Peyer's patch (tissue), 4 donors: Measurements from ENCODE around the gene ZNF407. TPM values are rescaled to one million over a fixed set of nuclear protein-coding genes. Genes with fewer than 3 reads are reported as not detected.

Source experiments
- DNase-seq, 3 donors: peaks; one replicate each; pipeline ENCODE4 v3.0.0-alpha.2; 2017 to 2019
- H3K27ac ChIP-seq, 4 donors: fragments of 200-600 bp; sonication (generic); one replicate each; pipeline ENCODE4 v1.5.1; 2016 to 2019
- H3K27me3 ChIP-seq, 2 donors: fragments of 200-600 bp; sonication (generic); one replicate each; pipeline ENCODE4 v1.5.1; 2019
- H3K36me3 ChIP-seq, 3 donors: fragments of 200-600 bp; sonication (generic); one replicate each; pipeline ENCODE4 v1.5.1; 2016 to 2019
- H3K4me1 ChIP-seq, 4 donors: fragments of 200-600 bp; sonication (generic); one replicate each; pipeline ENCODE4 v1.5.1; 2016 to 2019
- H3K4me3 ChIP-seq, 4 donors: fragments of 200-600 bp; sonication (generic); 1 replicate in 3 of 4; 2 replicates in 1 of 4; pipeline ENCODE4 v1.5.1; 2016 to 2019; ENCODE audit warnings: mild to moderate bottlenecking in 1 of 4
- H3K9me3 ChIP-seq, 4 donors: fragments of 200-600 bp; sonication (generic); one replicate each; pipeline ENCODE4 v1.5.1; 2016 to 2019; ENCODE audit warnings: mild to moderate bottlenecking in 1 of 4
- CTCF ChIP-seq, 6 experiments: fragments of 450-650 bp in 4 of 6; fragments of 200-600 bp in 2 of 6; sonication (generic) in 1 of 6; IDR thresholded peaks; one replicate each; pipeline ENCODE4 v1.5.1; 2017 to 2019; ENCODE audit warnings: antibody characterized with exemption in 6 of 6, mild to moderate bottlenecking in 3 of 6, moderate library complexity in 1 of 6
- POLR2A ChIP-seq, 2 donors: fragments of 450-650 bp; IDR thresholded peaks; one replicate each; pipeline ENCODE4 v1.5.1; 2017; ENCODE audit warnings: antibody characterized with exemption in 2 of 2, mild to moderate bottlenecking in 2 of 2, moderate library complexity in 2 of 2
- total RNA-seq, 4 donors: library from RNA; depleted of rRNA; stranded (reverse); fragments of >200 nt; gene quantifications; one replicate each; pipeline ENCODE4 v1.1.0, GENCODE V29; 2016

Gene ZNF407
- total RNA-seq, 4 donors from 2014 or later = 24.0 to 54.5 (median 32.3) TPM

- DNase-seq = no peak
- TF ChIP-seq CTCF (IDR thresholded peaks at IDR 0.05) (no peak), POLR2A (IDR thresholded peaks at IDR 0.05) (no peak)
- Histone ChIP-seq H3K4me1 (no peaks in the 10 kb centered on the region), H3K9me3 (no peaks in the 10 kb centered on the region), H3K27me3 (no peaks in the 10 kb centered on the region), H3K27ac (no peak overlapping the region), H3K4me3 (no peak overlapping the region), H3K36me3 (no peaks in the 10 kb centered on the region)
Observed at GRCh38 chr18:75110311-75110710, 512.6 kb downstream of the ZNF407 start.

GRCh38 chr18:75110846-75111415 lies 513.3 kb downstream of the ZNF407 start:
- DNase-seq = peak in 1 of 3 donors; percentile 34
- Histone ChIP-seq H3K27me3 (no peaks in the 10 kb centered on the region), H3K4me1 (no peaks in the 10 kb centered on the region), H3K9me3 (no peaks in the 10 kb centered on the region), H3K4me3 (no peak overlapping the region), H3K36me3 (no peaks in the 10 kb centered on the region), H3K27ac (no peak overlapping the region)
- TF ChIP-seq CTCF (IDR thresholded peaks at IDR 0.05) = no peak
- TF ChIP-seq POLR2A (IDR thresholded peaks at IDR 0.05) = no peak

- Histone ChIP-seq H3K4me3 (no peak overlapping the region), H3K27ac (no peak overlapping the region), H3K27me3 (no peaks in the 10 kb centered on the region), H3K36me3 (no peaks in the 10 kb centered on the region), H3K9me3 (no peaks in the 10 kb centered on the region), H3K4me1 (no peaks in the 10 kb centered on the region)
- peak in 1 of 3 donors; percentile 44 for DNase-seq
- TF ChIP-seq CTCF (IDR thresholded peaks at IDR 0.05) (no peak), POLR2A (IDR thresholded peaks at IDR 0.05) (no peak)
Observed at GRCh38 chr18:75111760-75112159, 514.1 kb downstream of the ZNF407 start.

- Histone ChIP-seq H3K4me3 (no peak overlapping the region), H3K9me3 (no peaks in the 10 kb centered on the region), H3K27me3 (no peaks in the 10 kb centered on the region), H3K27ac (no peak overlapping the region), H3K36me3 (no peaks in the 10 kb centered on the region), H3K4me1 (no peaks in the 10 kb centered on the region)
- no peak for TF ChIP-seq CTCF (IDR thresholded peaks at IDR 0.05)
- no peak for TF ChIP-seq POLR2A (IDR thresholded peaks at IDR 0.05)
- DNase-seq = peak in 1 of 3 donors; percentile 38
Observed at GRCh38 chr18:75112186-75113096, 514.8 kb downstream of the ZNF407 start.

GRCh38 chr18:75113455-75113854 lies 515.8 kb downstream of the ZNF407 start:
- no peaks in the 10 kb centered on the region for H3K4me1 ChIP-seq
- no peak overlapping the region for H3K27ac ChIP-seq
- no peak overlapping the region for H3K4me3 ChIP-seq
- no peaks in the 10 kb centered on the region for H3K27me3 ChIP-seq
- no peaks in the 10 kb centered on the region for H3K36me3 ChIP-seq
- DNase-seq = peak in 1 of 3 donors; percentile 18
- H3K9me3 ChIP-seq = no peaks in the 10 kb centered on the region
- TF ChIP-seq POLR2A (IDR thresholded peaks at IDR 0.05) = no peak
- TF ChIP-seq CTCF (IDR thresholded peaks at IDR 0.05) = no peak
